Hair follicular keratinocyte (primary cell): ENCODE results near the gene WDR91. TPM values are rescaled to one million over a fixed set of nuclear protein-coding genes. Genes with fewer than 3 reads are reported as not detected.

Experiments
- total RNA-seq: library from RNA; depleted of rRNA; stranded (reverse); fragments of >200 nt; gene quantifications from 2 replicates; pipeline ENCODE4 v1.2.3, GENCODE V29; 2015

Gene WDR91
- 10.7 and 18.5 TPM in 2 replicates for total RNA-seq

GRCh38 chr7:135211179-135211945, at the start of gene WDR91:
Gene WDR91, minus strand, starts transcription at chr7:135211526. Its CDS starts 24 bp downstream, at chr7:135211502.

GRCh38 chr7:135233570-135233969, 22.2 kb upstream of the WDR91 start, which contains the start of gene STRA8:
Gene STRA8, plus strand, starts transcription at chr7:135233838. Its CDS starts 6,687 bp downstream, at chr7:135240525.

GRCh38 chr7:135170274-135170997, 40.9 kb downstream of the WDR91 start, which contains the start of gene CYREN:
Gene CYREN, minus strand, starts transcription at chr7:135170707. Its CDS starts 1,785 bp downstream, at chr7:135168922.

GRCh38 chr7:135147899-135148721, 63.2 kb downstream of the WDR91 start, which contains the start of gene TMEM140:
Gene TMEM140, plus strand, starts transcription at chr7:135148072. Its CDS starts 16,370 bp downstream, at chr7:135164442.

Other genes with a start within 250 kb of the WDR91 start
- gene AGBL3, start 225.0 kb downstream of the WDR91 start, total RNA-seq = 0.46 and 1.0 TPM in 2 replicates
- gene TMEM140, start 63.5 kb downstream of the WDR91 start, total RNA-seq = not detected in 2 replicates
- 36.9 and 56.5 TPM in 2 replicates for gene CYREN, start 40.8 kb downstream of the WDR91 start, total RNA-seq
- gene STRA8, start 22.3 kb upstream of the WDR91 start, total RNA-seq = not detected in 2 replicates